GM21529 (cell line): ENCODE data around the gene VPS9D1.
A peak's percentile ranks its signal among the peaks of the same experiment; 100 is the strongest.
"Not testable (repeated sequence)": the region's sequence is repeated elsewhere in the genome, so short reads cannot be mapped to it uniquely, and the experiment has no call there.

Experiments used
- ATAC-seq: cut with Tn5 transposase; IDR thresholded peaks from one replicate; pipeline ENCODE4 v1.9.1; 2021; ENCODE audit not compliant: unreplicated experiment

The VPS9D1 gene

GRCh38 chr16:89668790-89669158, 51.9 kb downstream of the VPS9D1 start:
- no peak for ATAC-seq

- ATAC-seq = no peak
Measured at GRCh38 chr16:89667633-89668032, 53.1 kb downstream of the VPS9D1 start.

- not testable (repeated sequence) for ATAC-seq
Measured at GRCh38 chr16:89667000-89667399, 53.7 kb downstream of the VPS9D1 start.

GRCh38 chr16:89664238-89664637, 56.5 kb downstream of the VPS9D1 start:
- ATAC-seq = not testable (repeated sequence)

- no peak for ATAC-seq
Measured at GRCh38 chr16:89661215-89661614, 59.5 kb downstream of the VPS9D1 start.

- ATAC-seq = no peak
Measured at GRCh38 chr16:89660146-89660545, 60.6 kb downstream of the VPS9D1 start.

GRCh38 chr16:89658221-89658879, 62.3 kb downstream of the VPS9D1 start:
- ATAC-seq = peak; percentile 21

- ATAC-seq = peak; percentile 88
Measured at GRCh38 chr16:89657442-89658220, 63.1 kb downstream of the VPS9D1 start, which contains the start of the genes CHMP1A and SPATA33. Gene CHMP1A, minus strand, starts transcription at chr16:89657708. Its CDS starts 120 bp downstream, at chr16:89657588. Gene SPATA33, plus strand, starts transcription at chr16:89657836. Its CDS starts 76 bp downstream, at chr16:89657912.
